Measurements from ENCODE around the gene SSTR3. TPM values are rescaled to one million over a fixed set of nuclear protein-coding genes. Genes with fewer than 3 reads are reported as not detected.

Gene SSTR3
- total RNA-seq, result under 1 TPM in 3 of 4 donors, not detected in 1; 0.11 to 0.24 (median 0.13) TPM

DNA sequence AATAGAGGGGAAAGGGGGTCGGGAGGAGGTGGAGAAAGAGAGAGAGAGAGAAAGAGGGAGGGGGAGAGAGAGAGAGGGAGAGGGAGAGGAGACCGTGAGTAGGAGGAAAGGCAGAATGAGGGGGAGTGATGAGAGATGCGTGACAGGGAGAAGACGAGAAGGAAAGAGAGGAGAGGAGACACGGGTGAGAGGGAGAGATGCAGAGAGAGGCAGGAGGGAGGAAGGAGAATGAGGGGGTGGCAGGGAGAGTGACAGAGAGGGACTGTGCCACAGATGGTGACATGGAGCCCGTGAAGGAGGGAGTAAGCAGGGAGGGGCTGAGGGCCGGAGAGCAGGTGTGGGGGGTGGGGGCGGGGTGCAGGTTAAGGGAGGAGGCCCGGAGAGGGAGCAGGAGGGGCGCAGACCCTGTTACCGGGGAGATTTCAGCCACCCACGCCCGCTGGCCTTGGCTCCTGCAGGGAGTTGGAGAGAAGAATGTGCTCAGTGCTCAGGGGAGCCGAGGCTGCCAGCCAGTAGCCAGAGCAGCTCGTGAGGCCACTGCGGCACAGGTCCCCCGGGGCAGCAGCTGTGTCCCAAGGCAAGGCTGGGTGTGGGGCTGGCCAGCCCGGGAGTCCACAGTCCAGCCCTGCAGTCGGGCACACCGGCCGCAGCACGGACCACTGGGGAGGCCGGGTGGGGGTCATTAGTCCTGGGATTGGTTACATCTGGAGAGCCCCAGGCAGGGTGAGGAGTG, at the start of gene SSTR3:
Gene SSTR3 (minus strand): TSS at position 304 of the 733 bp plus-strand sequence. CDS start 4,674 bp downstream, outside the sequence.
- TF ChIP-seq POLR2A (IDR thresholded peaks at IDR 0.05), result no peak
- TF ChIP-seq, protein P1, sequence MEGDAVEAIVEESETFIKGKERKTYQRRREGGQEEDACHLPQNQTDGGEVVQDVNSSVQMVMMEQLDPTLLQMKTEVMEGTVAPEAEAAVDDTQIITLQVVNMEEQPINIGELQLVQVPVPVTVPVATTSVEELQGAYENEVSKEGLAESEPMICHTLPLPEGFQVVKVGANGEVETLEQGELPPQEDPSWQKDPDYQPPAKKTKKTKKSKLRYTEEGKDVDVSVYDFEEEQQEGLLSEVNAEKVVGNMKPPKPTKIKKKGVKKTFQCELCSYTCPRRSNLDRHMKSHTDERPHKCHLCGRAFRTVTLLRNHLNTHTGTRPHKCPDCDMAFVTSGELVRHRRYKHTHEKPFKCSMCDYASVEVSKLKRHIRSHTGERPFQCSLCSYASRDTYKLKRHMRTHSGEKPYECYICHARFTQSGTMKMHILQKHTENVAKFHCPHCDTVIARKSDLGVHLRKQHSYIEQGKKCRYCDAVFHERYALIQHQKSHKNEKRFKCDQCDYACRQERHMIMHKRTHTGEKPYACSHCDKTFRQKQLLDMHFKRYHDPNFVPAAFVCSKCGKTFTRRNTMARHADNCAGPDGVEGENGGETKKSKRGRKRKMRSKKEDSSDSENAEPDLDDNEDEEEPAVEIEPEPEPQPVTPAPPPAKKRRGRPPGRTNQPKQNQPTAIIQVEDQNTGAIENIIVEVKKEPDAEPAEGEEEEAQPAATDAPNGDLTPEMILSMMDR (IDR thresholded peaks at IDR 0.05), result no peak
- Histone ChIP-seq H3K9me3 (no peaks in the 10 kb centered on the region), H3K27ac (no peak within 1 kb of the TSS), H3K27me3 (no peaks in the 10 kb centered on the region), H3K4me3 (replicated peaks in 1 of 3) (no peak within 1 kb of the TSS), H3K4me1 (no peaks in the 10 kb centered on the region), H3K36me3 (no peaks in the 10 kb centered on the region)
- intact Hi-C loops (cut with DNase I), result no loop called here
- 14 to 33% methylated on average over 21 of the region's 23 CpGs for WGBS, 2 donors
- DNase-seq, result peak in 1 of 2 donors; percentile 22

DNA sequence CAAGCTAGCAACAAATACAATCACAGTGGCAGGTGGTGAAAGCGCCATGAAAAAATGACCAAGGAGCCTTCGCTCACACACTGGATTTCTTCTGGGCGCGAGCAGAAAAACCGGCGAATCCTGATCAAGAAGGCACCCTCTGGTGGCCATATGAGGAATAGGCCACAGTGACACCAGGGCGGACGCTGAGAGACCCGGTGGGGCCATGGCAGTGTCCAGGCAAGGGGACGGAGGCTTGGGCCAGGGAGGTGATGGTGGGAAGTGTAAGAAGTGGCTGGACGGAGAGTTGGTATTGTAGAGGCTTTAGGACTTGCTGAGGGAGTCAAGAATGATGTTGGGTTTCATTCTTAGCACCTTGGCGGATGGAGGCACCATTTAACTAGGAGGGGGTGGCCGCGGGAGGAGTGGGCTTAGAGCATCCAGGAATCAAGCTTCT, 48.6 kb upstream of the SSTR3 start:
- no peaks in the 10 kb centered on the region for H3K27me3 ChIP-seq
- TF ChIP-seq, protein P1 (IDR thresholded peaks at IDR 0.05), result peak; percentile 36 to 92 (median 60)
- no peak for TF ChIP-seq POLR2A (IDR thresholded peaks at IDR 0.05)

DNA sequence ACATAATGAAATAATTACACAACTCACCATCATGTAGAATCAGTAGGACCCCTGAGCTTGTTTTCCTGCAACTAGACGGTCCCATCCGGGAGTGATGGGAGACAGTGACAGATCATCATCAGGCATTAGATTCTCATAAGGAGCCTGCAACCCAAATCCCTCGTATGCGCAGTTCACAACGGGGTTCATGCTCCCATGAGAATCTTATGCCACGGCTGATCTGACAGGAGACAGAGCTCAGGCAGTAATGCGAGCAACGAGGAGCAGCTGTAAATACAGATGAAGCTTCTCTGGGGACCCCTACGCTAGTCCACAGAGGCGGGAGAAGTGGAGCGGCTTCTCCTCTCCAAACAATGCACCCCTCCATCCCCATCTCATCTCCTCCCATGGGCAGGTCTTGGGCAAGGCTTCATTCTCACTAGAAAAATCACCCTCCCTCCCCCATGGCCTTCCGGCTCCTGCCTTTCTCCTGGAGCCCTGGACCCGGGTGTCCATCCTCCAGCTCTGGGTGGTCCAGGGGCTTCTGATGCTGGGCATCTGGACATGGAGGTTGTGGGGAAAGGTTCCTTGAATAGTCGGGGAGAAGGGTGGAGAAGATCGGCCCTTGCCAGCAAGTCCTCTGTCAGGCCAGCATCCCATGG, 48.0 kb upstream of the SSTR3 start:
- 61 to 67% methylated on average over 15 of the region's 15 CpGs for WGBS, 2 donors
- intact Hi-C loops (cut with DNase I), result no loop called here
- Histone ChIP-seq H3K4me1 (no peaks in the 10 kb centered on the region), H3K27me3 (no peaks in the 10 kb centered on the region), H3K9me3 (no peaks in the 10 kb centered on the region), H3K27ac (no peak overlapping the region), H3K4me3 (replicated peaks in 1 of 3) (no peak overlapping the region), H3K36me3 (no peaks in the 10 kb centered on the region)
- no peak for DNase-seq
- TF ChIP-seq, protein P1 (IDR thresholded peaks at IDR 0.05), result no peak
- no peak for TF ChIP-seq POLR2A (IDR thresholded peaks at IDR 0.05)

More for the DNA sequence above, 48.6 kb upstream of the SSTR3 start:
- no peak overlapping the region for H3K4me3 ChIP-seq (replicated peaks in 1 of 3)
- no peak overlapping the region for H3K27ac ChIP-seq
- peak; percentile 45 to 46 for DNase-seq
- WGBS, 2 donors, result 22 to 25% methylated on average over 14 of the region's 14 CpGs
- H3K4me1 ChIP-seq, result no peaks in the 10 kb centered on the region
- no peaks in the 10 kb centered on the region for H3K9me3 ChIP-seq
- intact Hi-C loops (cut with DNase I), result no loop called here
- no peaks in the 10 kb centered on the region for H3K36me3 ChIP-seq

DNA sequence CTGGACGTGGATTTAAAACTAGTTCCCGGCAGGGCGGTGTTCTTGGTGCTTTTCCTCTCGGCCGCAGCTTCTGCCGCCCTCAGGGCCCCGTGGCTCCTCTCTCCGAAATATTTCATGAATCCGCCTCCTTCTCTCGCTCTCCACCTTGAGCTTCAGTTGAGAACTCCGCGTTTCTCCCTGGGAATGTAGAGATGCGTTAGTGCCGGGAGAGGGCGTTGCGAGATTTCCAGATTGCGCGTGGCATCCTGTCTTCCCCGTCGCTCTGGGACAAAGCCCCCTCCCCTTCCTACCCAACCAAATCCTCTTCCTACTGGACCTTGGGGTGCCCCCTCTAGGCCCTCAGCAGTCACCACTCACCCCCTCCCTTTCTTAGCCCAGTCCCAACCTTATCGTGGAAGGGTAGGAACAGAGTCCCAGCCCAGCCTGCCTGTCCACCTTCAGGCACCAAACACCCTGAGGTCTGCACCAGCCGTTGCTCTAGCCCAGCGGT, 47.3 kb upstream of the SSTR3 start:
- Histone ChIP-seq H3K27me3 (no peaks in the 10 kb centered on the region), H3K4me1 (no peaks in the 10 kb centered on the region), H3K9me3 (no peaks in the 10 kb centered on the region), H3K36me3 (no peaks in the 10 kb centered on the region), H3K4me3 (replicated peaks in 1 of 3) (no peak overlapping the region), H3K27ac (no peak overlapping the region)
- intact Hi-C loops (cut with DNase I), result no loop called here
- DNase-seq, result no peak
- 4 to 13% methylated on average over 23 of the region's 23 CpGs for WGBS, 2 donors
- TF ChIP-seq POLR2A (IDR thresholded peaks at IDR 0.05), result no peak
- TF ChIP-seq, protein P1 (IDR thresholded peaks at IDR 0.05), result peak in 1 of 6 experiments; percentile 19
